GM18870 (cell line): ENCODE measurements around the gene SLC7A4.
"Not testable (repeated sequence)": the region's sequence is repeated elsewhere in the genome, so short reads cannot be mapped to it uniquely, and the experiment has no call there.

Experiments
- ATAC-seq: cut with Tn5 transposase; IDR thresholded peaks from one replicate; pipeline ENCODE4 v1.9.1; 2021; ENCODE audit warnings: moderate library complexity; ENCODE audit not compliant: unreplicated experiment

Gene SLC7A4

GRCh38 chr22:21043860-21044535 is 11.6 kb upstream of the SLC7A4 start:
- no peak for ATAC-seq

DNA sequence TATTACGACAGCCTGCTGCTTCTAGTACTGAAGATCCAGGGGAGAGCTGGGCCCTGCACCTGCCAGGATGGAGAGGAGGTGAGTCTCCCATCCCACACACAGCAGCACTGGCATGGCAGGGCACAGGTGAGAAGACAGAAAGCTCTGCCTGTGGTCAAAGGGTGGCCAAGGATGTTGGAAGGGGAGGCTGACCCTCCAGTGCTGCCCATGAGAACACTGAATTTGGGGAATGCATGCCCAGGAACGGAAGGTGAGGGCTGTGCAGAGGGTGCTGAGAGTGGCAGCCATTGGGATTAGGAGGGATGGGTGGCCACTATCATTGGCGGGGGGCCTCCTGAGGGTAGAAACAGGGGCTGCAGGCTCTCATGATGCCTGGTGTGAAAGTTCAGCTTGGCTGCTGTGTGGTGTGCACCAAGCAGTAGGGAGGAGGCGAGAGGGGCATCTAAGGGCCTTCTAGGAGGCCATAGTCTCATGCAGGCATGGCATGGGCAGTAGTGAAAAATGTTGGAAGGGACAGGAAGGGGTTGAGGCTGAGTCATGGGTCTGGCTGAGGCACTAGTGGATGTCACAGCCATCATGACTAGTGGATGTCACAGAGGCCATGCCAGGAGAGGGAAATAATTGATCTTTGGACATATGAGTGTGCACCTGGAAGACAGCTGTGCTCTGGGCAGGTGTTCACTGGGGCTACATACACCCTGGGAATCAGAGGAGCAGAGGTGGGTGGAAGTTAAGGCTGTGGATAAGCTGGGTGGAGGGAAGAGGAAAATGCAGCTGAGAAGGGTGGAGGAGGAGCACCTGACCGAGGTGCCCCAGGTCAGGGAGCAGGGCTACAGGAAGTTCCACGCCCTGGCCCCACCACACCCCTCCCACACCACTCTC is 10.9 kb upstream of the SLC7A4 start:
- ATAC-seq: no peak

GRCh38 chr22:21041937-21042336 is 9.6 kb upstream of the SLC7A4 start:
- no peak for ATAC-seq

DNA sequence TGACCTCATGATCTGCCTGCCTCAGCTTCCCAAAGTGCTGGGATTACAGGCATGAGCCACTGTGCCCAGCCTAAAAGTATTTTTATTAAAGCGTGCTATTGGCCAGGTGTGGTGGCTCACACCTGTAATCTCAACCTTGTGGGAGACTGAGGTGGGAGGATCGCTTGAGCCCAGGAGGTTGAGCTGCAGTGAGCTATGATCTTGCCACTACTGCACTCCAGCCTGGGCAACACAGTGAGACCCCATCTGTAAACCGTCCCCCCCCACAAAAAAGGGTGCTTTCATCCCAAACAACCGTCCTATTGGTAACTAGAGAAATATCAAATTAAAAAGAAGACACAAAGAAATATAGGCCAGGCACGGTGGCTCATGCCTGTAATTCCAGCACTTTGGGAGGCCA is 6.8 kb upstream of the SLC7A4 start:
- ATAC-seq: not testable (repeated sequence)

- no peak for ATAC-seq
Measured at GRCh38 chr22:21038405-21038804, 6.0 kb upstream of the SLC7A4 start.

- no peak for ATAC-seq
Measured at GRCh38 chr22:21034989-21035388, 2.6 kb upstream of the SLC7A4 start.

- no peak for ATAC-seq
Measured at GRCh38 chr22:21033895-21034294, 1.5 kb upstream of the SLC7A4 start.

DNA sequence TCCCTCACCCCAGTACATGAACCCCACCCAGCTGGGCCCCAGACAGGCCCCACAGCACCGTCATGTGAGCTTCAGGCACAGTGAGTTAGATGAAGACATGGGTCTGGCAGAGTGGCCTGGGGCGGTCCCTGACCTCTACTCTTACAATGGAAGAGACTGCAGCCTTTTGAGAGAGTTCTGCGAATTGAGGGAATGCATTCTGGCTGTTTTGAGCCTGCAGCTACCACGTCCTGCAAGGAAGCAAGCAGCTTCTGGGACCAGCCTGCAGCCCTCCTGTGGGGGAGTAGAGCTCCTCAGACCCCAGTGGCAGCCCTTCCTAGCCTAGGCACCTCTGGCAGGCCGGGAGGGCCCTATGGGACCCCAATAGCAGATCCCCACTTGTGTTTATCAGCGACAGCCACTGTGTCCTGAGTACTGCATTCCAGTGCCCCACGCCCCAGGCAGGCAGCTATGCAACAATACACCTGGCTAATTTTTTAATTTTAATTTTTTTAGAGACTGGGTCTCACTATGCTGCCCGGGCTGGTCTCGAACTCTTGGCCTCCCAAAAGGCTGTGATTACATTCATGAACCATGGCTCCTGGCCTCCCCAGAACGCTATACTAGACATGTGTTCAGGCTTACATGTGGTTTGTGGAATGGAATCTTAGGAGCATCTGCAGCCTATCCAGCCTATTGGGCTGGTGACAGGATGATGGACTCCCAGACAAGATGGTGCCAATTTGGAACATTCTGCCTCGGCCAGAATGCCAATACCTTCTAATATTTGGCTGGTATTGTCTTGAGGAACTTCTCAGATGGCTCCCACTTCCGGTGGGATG is 717 bp upstream of the SLC7A4 start:
- ATAC-seq: no peak

DNA sequence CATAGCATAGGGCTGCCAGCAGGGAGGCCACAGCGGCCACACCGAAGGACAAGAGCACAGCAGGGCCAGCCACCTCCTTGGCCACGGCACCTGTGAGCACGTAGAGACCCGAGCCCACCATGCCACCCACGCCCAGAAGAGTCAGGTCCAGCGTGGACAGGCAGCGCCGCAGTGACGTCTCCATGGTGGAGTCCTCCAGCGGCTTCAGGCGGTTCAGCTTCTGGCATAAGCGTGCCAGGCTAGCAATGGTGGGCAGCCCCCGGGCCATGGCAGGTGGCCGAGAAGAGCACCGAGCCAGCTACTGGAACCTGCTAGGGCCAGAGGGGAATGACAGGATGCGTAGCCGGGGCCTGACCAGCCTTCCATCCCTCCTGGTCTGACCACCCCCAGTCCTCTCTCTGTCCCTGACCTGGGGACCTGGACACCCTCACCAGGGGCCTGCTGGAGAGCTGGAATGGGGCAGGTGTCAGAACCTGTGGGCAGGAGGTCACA is 770 bp downstream of the SLC7A4 start:
- no peak for ATAC-seq

DNA sequence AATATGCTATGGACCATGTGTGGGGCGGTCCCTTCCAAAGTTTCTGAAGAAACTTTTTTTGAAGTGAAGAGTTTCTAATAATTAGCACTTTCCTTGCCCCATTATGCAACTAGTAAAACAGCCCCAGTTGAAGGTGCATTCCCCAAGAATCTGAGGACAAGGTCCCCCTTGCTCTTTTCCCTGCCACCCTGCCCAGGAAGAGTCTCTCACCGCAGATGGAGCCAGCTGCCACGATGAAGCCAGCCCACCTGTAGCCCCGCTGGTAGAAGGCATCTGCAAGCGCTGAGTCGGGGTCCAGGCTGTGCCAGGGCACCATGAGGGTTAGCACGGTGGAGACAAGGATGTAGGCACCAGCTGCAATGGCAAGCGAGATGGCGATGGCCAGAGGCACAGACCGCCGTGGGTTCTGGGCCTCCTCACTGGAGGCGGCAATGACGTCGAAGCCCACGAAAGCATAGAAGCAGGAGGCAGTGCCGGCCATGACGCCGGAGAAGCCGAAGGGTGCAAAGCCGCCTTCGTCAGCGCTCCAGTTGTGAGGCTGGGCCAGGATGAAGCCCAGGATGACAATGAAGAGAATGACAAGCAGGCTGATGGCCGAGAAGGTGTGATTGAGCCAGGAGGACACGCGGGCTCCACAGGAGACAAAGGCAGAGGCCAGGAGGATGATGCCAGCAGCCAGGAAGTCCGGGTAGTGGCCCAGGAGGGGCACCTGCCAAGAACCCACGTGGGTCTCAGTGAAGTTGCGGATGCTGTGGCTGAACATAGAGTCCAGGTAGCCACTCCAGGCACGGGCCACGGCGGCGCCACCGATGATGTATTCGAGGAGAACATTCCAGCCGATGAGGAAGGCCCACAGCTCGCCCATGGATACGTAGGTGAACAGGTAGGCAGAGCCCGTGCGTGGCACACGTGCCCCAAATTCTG is 1.5 kb downstream of the SLC7A4 start:
- ATAC-seq: no peak

- no peak for ATAC-seq
Measured at GRCh38 chr22:21030032-21030431, 2.3 kb downstream of the SLC7A4 start.

GRCh38 chr22:21029486-21030025 is 2.8 kb downstream of the SLC7A4 start:
- no peak for ATAC-seq

DNA sequence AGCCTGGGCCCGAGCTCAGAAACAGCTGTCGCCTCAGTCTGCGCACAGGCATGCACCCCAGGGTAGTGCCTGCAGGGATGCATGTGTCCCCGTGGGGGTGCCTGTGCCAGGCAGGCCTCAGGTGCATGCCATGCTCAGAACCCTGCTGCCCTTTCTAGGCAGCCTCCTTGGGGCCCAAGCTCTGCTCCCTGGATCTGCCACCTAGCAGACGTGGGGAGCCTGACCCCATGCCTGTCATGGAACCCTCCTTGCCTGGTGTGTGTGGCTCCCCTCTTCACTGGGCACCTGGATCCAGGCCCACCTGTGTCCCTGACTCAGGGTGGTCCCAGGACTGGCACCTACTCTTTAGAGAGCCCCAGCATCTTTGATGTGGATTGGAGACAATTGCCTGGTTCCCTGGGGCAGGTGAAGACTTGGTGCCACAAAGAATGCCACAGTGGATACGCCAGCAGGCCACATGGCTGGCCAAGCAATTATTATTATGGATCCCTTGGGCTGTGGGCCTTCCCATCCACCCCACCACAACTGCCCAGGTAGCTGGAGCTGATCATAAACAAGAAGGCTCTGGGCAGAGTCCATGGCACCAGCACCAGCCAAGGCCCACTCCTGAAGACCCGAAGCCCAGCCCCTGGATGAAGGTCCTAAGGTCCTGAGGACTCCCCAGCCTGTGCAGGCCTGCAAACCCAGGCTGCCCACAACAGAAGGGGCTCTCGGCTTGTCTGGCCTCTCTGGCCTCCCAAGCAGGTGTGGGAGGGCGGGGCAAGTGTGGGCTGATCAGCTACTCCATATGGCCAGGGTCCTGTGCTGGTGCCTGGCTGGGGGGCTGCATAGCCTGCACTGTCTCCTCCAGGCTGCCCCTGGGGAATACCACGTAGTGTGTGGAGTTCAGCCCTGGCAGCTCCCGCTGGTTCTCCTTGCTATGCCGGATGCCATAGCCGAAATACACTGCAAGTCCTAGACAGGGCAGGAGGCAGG is 3.8 kb downstream of the SLC7A4 start:
- no peak for ATAC-seq

DNA sequence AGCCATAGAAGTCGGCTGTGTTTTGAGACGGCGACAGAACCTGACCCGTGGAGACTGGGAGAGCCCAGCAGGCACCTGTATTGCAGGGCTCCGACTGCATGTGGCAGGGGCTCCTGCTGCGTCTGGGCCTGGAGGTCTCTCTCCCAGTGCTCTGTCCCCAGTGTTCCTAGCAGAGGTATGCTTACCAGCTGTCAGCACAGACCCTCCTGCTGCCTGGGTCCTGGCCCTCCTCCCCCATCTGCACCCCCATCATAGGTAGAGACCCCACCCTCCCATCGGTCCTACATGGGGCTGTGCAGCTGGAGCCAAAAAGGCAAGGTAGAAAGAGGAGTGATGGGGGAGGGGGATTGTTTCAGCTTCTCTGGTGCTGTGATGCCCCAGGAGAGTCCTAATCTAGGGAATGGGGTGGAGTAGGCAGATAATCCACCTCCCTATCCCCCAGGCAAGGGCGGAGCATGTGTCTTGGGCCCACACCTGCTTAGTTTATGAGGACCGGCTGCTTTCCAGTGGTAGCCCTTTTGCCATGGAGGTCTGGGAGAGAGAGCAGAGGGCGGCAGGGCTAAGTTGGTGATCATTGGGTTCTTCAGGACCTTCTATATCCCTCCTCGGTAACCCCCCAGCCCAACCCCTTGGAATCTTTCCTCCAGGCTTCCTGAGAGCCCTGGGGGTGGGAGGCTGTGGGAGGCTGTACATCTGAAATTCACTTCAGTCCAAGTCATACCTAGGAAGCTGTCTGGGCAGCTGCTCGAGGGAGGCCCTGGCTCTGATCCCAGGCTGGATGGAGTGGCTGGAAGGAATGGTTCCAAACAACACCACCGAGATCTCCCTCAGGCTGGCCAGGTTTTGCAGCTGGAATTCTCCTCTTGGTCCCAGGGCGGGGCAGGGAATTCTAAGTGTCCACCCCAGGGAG is 5.3 kb downstream of the SLC7A4 start:
- ATAC-seq: no peak

- ATAC-seq: no peak
Measured at GRCh38 chr22:21025763-21026755, 6.3 kb downstream of the SLC7A4 start.

DNA sequence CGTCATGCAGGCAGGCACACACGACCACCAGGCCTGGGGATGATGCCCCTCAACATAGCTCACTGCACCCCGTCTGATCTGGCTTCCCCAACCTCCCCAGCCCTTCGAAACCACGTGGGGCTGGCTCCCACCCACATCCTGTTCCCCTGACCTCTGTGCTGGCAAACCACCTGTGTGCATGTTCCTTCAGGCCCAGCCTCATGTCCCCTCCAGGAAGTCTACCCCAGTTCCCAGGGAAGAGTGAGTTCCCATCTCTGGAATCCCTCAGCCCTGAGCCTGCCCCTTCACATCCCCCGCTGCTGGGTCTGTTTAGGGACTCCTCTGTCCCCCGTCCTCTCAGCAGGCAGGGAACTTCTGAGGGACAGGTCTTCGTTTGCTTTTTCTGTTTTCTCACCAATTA is 7.1 kb downstream of the SLC7A4 start:
- ATAC-seq: no peak
